Adrenal gland (tissue), 12 donors: ENCODE data around the gene RNF31. TPM values are rescaled to one million over a fixed set of nuclear protein-coding genes. Genes with fewer than 3 reads are reported as not detected.
A peak's percentile ranks its signal among the peaks of the same experiment; 100 is the strongest.

Experiments used
- DNase-seq, 7 donors: peaks; one replicate each; pipeline ENCODE4 v3.0.0-alpha.2; 2019 to 2020
- H3K27ac ChIP-seq, 5 donors: fragments of 200-600 bp; sonication (generic) in 4 of 5; 1 replicate in 3 of 5; 2 replicates in 2 of 5; pipeline versions ENCODE4 v1.5.1 to v1.8.0; 2016 to 2020; ENCODE audit warnings: mild to moderate bottlenecking in 1 of 5
- H3K27me3 ChIP-seq: fragments of 200-600 bp; 2 replicates; pipeline ENCODE4 v1.8.0; 2021
- H3K36me3 ChIP-seq, 2 donors: fragments of 200-600 bp; replicated peaks in 1 of 2; 1 replicate in 1 of 2; 2 replicates in 1 of 2; pipeline versions ENCODE4 v1.5.1 to v1.8.0; 2018 to 2022
- H3K4me1 ChIP-seq, 2 donors: fragments of 200-600 bp; replicated peaks in 1 of 2; 1 replicate in 1 of 2; 2 replicates in 1 of 2; pipeline versions ENCODE4 v1.5.1 to v1.8.0; 2018 to 2021
- H3K4me3 ChIP-seq, 4 donors: fragments of 200-600 bp; sonication (generic) in 3 of 4; one replicate each; pipeline ENCODE4 v1.5.1; 2016 to 2018
- H3K9me3 ChIP-seq, 3 donors: fragments of 200-600 bp; sonication (generic) in 1 of 3; replicated peaks in 1 of 3; 1 replicate in 2 of 3; 2 replicates in 1 of 3; pipeline versions ENCODE4 v1.5.1 to v1.8.0; 2016 to 2021
- CTCF ChIP-seq, 6 experiments: fragments of 450-650 bp in 4 of 6; fragments of 200-600 bp in 2 of 6; sonication (generic) in 1 of 6; IDR thresholded peaks; 1 replicate in 5 of 6; 2 replicates in 1 of 6; pipeline versions ENCODE4 v1.5.1 to v1.8.0; 2016 to 2021; ENCODE audit warnings: antibody characterized with exemption in 6 of 6, mild to moderate bottlenecking in 2 of 6, moderate library complexity in 1 of 6
- POLR2A ChIP-seq, 2 donors: fragments of 450-650 bp; IDR thresholded peaks; one replicate each; pipeline ENCODE4 v1.6.1; 2017; ENCODE audit warnings: antibody characterized with exemption in 2 of 2, mild to moderate bottlenecking in 2 of 2, moderate library complexity in 1 of 2
- WGBS, 4 donors: extraction: QIAGEN DNeasy Blood & Tissue Kit in 2 of 4; methylation state at CpG; one replicate each; pipeline versions ENCODE4 v1.1.5 to v1.1.7; 2013 to 2017; 5-methylcytosine and 5-hydroxymethylcytosine counted together
- intact Hi-C, 2 donors: fragments of 100-400 bp; cut with DNase I; formaldehyde crosslinking; loops; one replicate each; pipeline versions ENCODE4 v1.14.1 to v1.15.0; 2022 to 2023
- polyA plus RNA-seq, 3 donors: library from polyadenylated mRNA; stranded (reverse); fragments of 200-250 nt in 2 of 3; fragments of 350-450 nt in 1 of 3; fragmentation: Illumina TruSeq in 1 of 3; extraction: RNeasy Lipid Tissue Mini Kit (QIAGEN cat#74804) in 1 of 3; gene quantifications; one replicate each; pipeline ENCODE4 v1.2.3, GENCODE V29; 2013 to 2014
- total RNA-seq, 9 donors: library from RNA; depleted of rRNA in 4 of 9; stranded (reverse); fragments of >200 nt in 4 of 9; fragments of 120-200 nt in 1 of 9; fragmentation: NEBNext Ultra II Directional in 1 of 9; extraction: Animal tissue kit (Norgen Biotek cat#: 25700) in 1 of 9; gene quantifications; one replicate each; pipeline versions ENCODE4 v1.1.0 to v1.2.4, GENCODE V29; 2013 to 2023
- donor health status: healthy with polysubstance abuse.
- donor health status: Bipolar disorder and iron deficiency.
- donor health status: DM: yes; HTN: yes; CAD: no.
- donor health status: DM: no; HTN: no; CAD: no.
- donor health status: DM: no; HTN: no; CAD: no.
- donor health status: DM: yes; HTN: yes; CAD: no.

The RNF31 gene
- total and polyA plus RNA-seq, 12 donors, result 32.8 to 351 (median 65.7) TPM

DNA sequence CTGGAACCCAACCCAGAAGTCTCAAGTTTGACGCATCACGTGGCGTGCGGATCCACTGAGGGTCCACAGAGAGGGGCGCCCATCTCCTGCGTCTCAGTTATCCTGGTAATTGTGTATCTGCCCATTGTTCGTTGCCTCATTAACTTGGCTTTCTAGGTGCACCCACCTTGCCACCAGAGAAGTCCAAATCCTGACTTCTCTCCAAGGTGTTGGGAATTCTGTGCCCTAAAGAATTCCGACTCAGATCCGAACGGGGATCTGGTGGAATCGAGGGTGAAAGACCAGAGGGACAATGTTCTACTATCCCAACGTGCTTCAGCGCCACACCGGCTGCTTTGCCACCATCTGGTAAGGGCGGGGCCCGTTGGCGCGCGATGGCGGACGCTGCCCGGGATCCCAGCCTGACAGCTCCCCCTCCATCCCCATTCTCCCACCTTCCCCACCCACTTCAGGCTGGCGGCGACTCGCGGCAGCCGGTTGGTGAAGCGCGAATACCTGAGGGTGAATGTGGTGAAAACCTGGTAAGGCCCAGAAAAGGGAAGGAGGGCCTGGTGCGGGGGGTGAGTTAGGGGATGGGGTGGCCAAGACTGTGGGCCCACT is 25.1 kb downstream of the RNF31 start:
- DNase-seq, result no peak
- WGBS, 4 donors, result 59 to 70% (median 65%) methylated on average over 21 to 30 of the region's 30 CpGs
- peak overlapping the region in 1 of 5 donors; percentile 54 for H3K27ac ChIP-seq
- H3K27me3 ChIP-seq, result no peaks in the 10 kb centered on the region
- no peaks in the 10 kb centered on the region for H3K9me3 ChIP-seq
- peaks cover 0 to 6% of the 10 kb centered on the region in 2 donors for H3K4me1 ChIP-seq
- peak overlapping the region in 1 of 4 donors; percentile 38 for H3K4me3 ChIP-seq
- peaks cover 0 to 18% of the 10 kb centered on the region in 2 donors for H3K36me3 ChIP-seq
- intact Hi-C loops, result no loop called here
- no peak for TF ChIP-seq POLR2A (IDR thresholded peaks at IDR 0.05)
- no peak for TF ChIP-seq CTCF (IDR thresholded peaks at IDR 0.05)

DNA sequence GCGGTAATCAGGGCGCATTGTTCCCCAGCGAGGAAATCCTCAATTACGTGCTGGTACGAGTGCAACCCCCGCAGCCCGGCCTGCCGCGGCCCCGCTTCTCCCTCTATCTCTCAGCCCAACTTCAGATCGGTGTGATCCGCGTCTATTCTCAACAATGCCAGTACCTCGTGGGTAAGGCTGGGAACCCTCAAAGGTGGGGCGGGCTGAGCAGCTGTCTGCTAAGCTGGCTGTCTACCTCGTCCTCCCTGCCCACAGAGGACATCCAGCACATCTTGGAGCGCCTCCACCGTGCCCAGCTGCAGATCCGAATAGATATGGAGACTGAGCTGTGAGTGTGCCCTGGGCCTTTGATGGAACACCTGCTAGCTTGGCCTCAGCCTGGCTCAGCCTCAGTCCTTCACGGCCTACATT is 25.6 kb downstream of the RNF31 start:
- DNase-seq, result no peak
- Histone ChIP-seq H3K4me3 (no peak overlapping the region), H3K36me3 (peaks cover 0 to 17% of the 10 kb centered on the region in 2 donors), H3K9me3 (no peaks in the 10 kb centered on the region), H3K27ac (no peak overlapping the region), H3K27me3 (no peaks in the 10 kb centered on the region), H3K4me1 (peaks cover 0 to 6% of the 10 kb centered on the region in 2 donors)
- intact Hi-C loops, result no loop called here
- 62 to 84% (median 83%) methylated on average over 5 to 20 of the region's 20 CpGs for WGBS, 4 donors
- TF ChIP-seq CTCF (IDR thresholded peaks at IDR 0.05) (no peak), POLR2A (IDR thresholded peaks at IDR 0.05) (no peak)

GRCh38 chr14:24176599-24176998 is 29.3 kb downstream of the RNF31 start:
- no peak overlapping the region for H3K4me3 ChIP-seq
- peaks cover 0 to 50% of the 10 kb centered on the region in 2 donors for H3K36me3 ChIP-seq
- no peak overlapping the region for H3K27ac ChIP-seq
- no peak for DNase-seq
- TF ChIP-seq POLR2A (IDR thresholded peaks at IDR 0.05) (no peak), CTCF (IDR thresholded peaks at IDR 0.05) (no peak)
- H3K4me1 ChIP-seq, result peaks cover 13 to 23% of the 10 kb centered on the region in 2 donors
- WGBS, 4 donors, result 90 to 97% (median 94%) methylated on average over 5 of the region's 5 CpGs
- H3K9me3 ChIP-seq, result no peaks in the 10 kb centered on the region
- no peaks in the 10 kb centered on the region for H3K27me3 ChIP-seq
- intact Hi-C loops, result no loop called here

GRCh38 chr14:24177041-24177825 is 29.9 kb downstream of the RNF31 start:
- no peak overlapping the region for H3K27ac ChIP-seq
- 89 to 93% (median 91%) methylated on average over 11 to 12 of the region's 12 CpGs for whole genome bisulfite sequencing, 4 donors
- H3K9me3 ChIP-seq, result no peaks in the 10 kb centered on the region
- DNase-seq, result no peak
- H3K4me3 ChIP-seq, result no peak overlapping the region
- TF ChIP-seq POLR2A (IDR thresholded peaks at IDR 0.05), result no peak
- no peak for TF ChIP-seq CTCF (IDR thresholded peaks at IDR 0.05)
- no peaks in the 10 kb centered on the region for H3K27me3 ChIP-seq
- peaks cover 0 to 57% of the 10 kb centered on the region in 2 donors for H3K36me3 ChIP-seq
- H3K4me1 ChIP-seq, result peaks cover 13 to 23% of the 10 kb centered on the region in 2 donors
- intact Hi-C loops, result no loop called here
